NCI-H2081 treated with DMSO at 0.1 percent for 48 hours (cell line): ENCODE data around the gene GIN1.
A peak's percentile ranks its signal among the peaks of the same experiment; 100 is the strongest.
"Not testable (repeated sequence)": the region's sequence is repeated elsewhere in the genome, so short reads cannot be mapped to it uniquely, and the experiment has no call there.

Experiments
- DNase-seq: peaks from one replicate; lab custom pipeline; 2025; lab: John Stamatoyannopoulos, UW

GIN1 gene

DNA sequence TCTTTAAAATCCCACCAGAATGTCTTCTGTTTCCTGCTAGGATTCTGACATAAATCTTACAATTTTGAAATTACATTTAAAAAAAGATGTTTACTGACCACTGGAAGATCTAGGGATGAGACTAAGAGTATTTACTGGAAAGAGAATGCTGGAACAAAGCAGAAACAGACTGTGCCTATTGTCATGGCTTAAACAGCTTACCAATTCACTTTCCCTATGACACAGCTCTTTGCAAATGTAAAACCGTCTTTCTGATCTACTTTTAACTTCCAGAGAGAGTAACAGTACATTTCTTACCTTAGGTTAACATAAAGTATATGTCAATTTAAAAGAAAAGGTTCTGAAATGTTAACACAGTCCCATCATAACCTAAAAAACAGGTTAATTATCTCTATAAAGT, 10.7 kb downstream of the GIN1 start:
- DNase-seq = no peak

DNA sequence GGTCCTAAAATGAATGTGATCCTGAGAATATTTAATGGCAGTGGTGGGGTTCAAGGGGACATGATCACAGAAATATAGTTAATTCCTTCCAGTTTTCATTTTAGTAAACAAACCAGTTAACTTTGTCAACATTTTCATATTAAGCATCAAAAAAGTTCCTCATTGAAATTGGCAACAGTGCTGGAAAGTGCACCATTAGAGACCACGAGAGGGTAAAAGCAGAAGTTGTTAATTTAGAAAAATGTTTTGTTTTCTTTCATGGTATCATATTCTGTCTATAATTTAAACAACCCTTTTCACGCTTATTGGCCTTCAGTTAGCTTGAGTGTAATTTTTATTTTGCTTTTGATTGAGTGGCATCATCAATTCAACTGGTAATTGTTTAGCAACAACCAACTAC, 11.9 kb downstream of the GIN1 start:
- no peak for DNase-seq

DNA sequence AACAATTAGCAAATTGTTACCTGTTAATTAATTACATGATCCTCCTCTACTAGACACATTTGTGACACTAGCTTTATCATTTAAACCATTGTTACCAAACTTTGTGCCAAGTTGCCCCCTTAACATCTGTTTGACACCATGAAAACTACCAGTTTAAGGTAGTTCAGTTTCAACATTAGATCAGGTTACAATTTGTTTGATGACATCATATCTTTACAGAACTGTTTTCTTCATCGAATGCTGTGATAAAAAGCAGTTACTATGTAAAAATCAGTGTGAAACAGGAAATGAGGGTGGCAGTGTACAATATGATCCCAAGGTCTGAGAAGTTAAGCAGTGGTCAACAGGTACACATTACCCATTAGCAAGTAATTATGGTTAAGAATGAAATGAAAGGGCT, 17.7 kb downstream of the GIN1 start:
- DNase-seq = no peak

DNA sequence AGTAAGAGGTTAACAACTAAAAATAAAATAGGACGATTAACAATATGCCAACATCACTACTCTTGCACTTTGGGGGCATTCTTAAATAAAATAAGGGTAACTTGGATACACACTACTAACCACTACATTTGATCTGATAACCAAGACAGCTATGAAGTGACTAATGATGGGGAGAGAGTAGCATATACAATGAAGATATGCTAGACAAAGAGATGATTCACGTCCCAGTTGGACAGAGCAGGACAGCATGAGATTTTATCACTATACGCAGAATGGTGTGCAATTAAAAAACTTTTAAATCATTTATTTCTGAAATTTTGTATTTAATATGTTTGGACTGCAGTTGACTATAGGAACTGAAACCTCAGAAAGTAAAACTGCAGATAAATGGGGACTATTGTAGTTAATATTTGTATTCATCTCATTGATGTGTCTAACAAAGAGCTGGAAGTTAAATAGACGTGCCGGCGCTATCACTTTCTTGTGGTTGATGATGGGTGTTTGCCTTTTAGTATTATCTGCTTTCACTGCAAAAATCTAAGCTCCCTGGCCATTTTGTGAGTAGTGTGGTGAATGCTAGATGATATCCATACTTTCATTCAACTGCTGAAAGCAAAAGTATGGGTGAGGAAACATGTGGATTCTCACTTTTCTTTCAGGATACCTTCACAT, 18.7 kb downstream of the GIN1 start:
- no peak for DNase-seq

DNA sequence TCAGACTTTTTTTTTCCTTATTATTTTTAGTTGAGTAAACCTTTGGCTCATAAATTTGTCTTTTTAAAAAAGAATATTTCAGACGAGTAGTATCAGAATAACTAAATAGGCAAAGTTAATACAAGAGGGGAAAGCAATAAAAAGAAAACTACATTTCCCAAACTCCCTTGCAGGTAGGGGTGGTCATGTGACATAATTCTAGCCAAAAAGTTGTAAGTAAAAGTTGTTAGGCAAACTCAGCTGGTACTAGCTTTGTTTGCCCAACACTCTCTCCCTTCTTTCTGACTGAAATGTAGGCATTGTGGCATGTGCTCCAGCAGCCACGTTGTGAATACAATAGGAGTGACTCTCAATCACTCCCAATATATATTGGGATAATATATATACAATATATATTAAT, 20.9 kb downstream of the GIN1 start:
- DNase-seq = no peak

DNA sequence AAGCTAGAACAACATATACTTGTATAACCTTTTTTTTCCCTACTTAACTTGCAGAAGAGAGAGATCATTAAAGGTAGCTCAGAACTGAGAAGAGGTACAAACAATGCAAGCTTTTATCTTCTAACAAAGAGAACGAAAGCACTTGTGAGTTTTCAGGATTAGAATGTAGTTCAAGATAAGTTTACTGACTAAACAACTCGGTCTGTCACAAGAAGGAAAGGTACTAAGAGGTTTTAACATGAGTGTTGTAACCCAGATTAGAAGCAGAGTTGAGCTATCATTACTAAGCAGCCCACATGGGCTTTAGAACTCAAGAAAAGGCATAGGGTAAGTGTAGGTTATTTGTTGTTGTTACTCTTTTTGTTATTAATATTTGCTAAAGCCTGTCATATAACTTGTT, 25.2 kb downstream of the GIN1 start:
- DNase-seq = no peak

DNA sequence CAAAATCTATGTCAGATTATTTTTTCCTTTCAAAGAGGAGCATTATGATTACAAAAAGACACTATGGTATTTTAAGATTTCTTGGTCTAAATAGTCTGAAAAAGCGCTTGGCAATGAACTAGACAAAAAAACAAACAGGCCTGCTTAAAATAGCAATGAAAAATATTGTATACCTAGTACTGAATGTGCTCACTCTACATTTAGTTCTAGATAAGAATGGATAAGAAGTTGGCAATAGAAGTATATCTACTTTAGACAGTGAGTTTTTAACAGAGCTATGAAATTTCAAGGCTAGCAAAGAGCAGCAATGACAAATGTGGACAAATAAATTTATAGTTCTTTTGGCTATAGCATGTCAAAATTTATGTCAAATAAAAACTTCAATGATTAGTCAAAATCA, 26.2 kb downstream of the GIN1 start:
- DNase-seq = no peak

DNA sequence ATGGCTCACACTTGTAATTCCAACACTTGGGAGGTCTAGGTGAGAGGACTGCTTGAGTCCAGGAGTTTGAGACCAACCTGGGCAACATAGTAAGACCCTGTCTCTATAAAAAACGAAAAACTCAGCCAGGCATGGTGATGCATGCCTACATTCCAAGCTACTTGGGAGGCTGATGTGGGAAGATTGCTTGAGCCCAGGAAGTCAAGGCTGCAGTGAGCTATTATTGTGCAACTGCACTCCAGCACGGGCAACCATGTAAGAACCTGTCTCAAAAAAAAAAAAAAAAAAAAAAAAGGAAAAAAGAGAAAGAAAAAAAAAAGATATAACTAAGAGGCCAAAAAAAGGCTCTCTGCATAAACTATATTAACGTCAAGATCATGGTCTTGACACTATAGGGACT, 27.3 kb downstream of the GIN1 start:
- DNase-seq = no peak

DNA sequence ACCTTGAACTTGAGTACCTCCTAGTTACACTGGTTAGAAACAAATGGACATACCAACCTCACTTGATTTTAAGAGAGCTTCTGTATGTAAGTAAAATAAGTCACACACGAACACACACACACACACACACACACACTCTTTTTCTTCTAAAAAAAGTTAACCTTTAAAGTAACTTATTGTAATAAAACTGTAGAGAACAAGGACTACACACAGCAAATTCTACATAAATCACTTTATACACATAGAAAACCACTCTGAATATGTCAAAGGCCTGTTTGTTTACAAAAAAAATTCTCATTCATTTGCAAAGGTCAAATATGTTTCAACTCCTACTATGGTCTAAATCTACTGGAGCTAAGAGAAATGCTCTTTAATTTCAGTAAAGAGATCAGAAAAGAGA, 29.1 kb downstream of the GIN1 start:
- DNase-seq = no peak

DNA sequence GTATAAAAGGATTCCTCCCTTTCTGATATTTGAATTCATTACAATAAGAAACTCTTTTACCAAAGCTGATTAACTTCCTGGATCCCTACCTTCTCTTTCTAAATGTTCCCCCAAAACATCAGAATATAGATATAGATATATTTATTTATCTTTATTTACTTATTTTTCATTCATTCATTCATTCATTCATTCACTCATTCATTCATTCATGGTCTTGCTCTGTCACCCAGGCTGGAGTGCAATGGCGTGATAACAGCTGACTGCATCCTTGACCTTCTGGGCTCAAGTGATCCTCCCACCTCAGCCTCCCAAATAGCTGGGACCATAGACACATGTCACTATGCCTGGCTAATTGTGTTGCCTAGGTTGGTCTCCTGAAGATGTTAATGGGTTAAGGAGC, 30.7 kb downstream of the GIN1 start:
- DNase-seq = no peak

DNA sequence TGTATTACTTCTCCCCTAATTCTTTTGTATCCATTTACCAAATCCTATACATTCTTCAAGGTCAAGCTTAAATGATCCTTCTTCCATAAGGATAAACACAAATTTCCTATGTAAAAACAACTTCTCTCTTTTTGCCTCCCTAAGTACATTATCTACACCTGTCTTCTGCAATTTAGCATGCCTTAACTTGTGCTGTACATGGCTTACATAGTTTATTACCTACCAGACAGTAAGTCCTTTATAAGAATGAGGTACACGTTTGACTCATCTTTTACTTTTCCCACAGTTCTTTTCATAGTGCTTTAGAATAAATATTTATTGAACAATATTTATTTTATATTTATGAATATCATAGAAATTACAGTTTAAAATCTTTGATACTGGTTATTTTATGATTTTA, 33.4 kb downstream of the GIN1 start:
- DNase-seq = no peak

DNA sequence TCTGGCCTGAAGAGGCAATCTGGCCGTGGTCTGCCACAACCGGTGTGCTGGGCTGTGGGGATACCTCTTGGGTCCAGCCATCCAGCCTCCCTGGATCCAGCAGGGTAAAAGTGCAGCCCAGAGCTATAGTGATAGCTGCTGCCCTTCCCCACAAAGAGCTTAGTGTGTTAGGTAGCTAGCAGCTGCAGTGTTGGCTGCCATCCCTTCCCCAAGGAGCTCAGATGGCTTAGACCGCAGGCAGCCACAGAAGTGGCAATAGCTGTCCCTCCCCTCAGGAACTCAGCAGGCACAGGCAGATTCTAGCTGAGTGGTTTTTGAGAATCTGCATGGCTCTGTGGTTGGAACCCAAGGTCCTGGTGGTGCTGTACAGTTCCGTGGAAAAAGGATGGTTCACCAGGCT, 40.1 kb downstream of the GIN1 start:
- no peak for DNase-seq

DNA sequence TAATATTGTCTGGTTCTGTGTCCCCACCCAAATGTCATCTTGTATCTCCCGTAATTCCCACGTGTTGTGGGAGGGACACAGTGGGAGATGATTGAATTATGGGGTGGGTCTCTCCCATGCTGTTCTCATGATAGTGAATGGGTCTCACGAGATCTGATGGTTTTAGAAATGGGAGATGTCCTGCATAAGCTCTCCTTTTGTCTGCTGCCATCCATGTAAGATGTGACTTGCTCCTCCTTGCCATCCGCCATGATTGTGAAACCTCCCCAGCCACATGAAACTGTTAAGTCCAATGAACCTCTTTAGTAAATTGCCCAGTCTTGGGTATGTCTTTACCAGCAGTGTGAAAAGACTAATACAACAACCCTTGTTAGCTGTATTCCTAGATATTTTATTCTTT, 44.5 kb downstream of the GIN1 start:
- DNase-seq = no peak

DNA sequence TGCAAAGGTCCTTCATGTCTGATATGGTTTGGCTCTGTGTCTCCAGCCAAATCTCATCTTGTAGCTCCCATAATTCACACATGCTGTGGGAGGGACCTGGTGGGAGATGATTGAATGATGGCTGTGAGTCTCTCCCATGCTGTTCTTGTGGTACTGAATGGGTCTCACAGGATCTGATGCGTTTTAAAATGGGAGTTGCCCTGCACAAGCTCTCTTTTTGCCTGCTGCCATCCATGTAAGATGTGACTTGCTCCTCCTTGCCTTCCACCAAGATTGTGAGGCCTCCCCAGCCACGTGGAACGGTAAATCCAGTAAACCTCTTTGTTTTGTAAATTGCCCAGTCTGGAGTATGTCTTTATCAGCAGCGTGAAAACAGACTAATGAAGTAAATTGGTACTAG, 46.4 kb downstream of the GIN1 start:
- DNase-seq = not testable (repeated sequence)

DNA sequence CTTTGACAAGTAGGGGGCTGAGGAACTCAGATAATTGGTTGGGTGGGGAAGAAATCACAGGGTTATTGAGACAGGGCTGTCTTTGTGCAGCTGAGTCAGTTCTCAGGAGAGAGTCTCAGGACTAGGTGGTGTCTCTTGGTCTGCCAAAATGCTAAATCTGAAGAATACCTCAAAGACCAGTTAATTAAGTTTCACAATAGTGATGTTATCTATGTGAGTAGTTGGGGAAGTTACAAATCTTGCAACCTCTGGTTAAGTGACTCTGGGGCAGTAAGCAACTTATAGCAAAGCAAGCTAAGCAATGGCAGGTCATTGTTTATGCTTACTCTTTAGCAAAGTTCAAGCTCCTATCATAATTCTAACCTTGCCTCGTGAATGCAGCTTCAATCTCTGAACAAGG, 53.6 kb downstream of the GIN1 start:
- DNase-seq = no peak

DNA sequence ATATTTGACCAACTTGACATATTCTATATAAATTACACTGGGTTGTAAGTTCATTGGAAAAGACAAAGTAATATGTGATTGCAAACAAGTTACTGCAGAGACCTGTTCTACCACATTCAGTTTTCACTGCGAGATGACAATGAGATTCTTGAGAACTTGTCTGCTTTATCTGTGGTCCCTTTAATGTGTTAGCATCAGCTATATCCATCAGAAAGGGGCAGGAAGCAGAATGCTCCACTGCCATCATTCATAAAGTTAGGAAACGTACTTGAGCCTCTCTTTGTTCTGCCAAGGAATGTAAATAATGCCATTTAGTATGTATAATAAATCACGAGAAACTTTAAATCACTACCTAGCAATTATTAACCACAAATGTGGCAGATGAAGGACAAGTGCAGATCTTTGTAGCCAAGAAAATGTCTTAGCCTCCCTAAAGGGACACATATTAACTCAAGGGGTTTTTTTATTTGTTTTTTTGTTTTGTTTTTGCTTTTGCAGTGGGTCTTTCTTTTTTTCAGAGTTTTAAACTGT, 59.4 kb downstream of the GIN1 start:
- DNase-seq = no peak

DNA sequence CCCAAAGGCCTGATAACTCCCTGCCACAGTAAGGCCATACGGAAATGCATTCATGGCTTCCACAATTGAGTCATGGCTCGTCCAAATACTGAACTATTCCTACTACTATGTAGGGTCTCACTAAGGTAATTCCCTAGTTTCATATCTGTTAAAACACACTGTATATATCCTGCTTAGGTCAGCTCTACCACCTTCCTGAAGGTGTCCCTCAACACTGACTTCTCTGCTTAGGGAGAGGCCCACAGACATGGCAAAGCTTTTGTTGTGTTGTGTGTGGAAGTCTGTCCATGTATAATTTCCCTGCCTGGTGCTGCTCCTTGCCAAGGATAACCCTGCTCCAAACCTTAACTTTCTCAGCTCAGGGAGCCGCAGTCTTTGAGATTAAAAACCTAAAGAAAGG, 60.4 kb downstream of the GIN1 start:
- DNase-seq = no peak

DNA sequence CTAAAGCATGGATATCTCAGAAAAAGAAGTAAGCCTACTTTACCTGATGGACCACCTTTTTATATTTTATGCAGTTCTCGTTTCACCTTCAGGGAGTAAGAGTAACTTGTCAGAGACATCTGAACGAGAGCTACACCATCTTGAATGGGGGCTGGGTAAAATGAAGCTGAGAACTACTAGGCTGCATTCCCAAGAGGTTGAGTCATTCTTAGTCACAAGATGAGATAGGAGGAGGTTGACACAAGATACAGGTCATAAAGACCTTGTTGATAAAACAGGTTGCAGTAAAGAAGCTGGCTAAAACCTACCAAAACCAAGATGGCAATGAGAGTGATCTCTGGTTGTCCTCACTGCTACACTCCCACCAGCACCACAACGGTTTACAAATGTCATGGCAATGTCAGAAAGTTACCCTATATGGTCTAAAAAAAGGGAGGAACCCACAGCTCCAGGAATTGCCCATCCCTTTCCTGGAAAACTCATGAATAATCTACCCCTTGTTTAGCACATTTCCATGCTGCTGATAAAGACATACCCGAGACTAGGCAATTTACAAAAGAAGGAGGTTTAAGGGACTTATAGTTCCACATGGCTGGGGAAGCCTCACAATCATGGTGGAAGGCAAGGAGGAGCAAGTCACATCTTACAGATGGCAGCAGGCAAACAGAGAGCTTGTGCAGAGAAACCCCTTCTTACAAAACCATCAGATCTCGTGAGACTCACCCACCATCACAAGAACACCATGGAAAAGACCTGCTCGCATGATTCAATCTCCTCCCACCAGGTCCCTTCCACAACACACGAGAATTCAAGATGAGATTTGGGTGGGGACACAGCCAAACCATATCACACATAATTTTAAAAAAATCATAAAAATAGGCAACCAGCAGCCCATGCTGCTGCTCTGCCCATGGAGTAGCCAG, 62.5 kb downstream of the GIN1 start:
- no peak for DNase-seq

DNA sequence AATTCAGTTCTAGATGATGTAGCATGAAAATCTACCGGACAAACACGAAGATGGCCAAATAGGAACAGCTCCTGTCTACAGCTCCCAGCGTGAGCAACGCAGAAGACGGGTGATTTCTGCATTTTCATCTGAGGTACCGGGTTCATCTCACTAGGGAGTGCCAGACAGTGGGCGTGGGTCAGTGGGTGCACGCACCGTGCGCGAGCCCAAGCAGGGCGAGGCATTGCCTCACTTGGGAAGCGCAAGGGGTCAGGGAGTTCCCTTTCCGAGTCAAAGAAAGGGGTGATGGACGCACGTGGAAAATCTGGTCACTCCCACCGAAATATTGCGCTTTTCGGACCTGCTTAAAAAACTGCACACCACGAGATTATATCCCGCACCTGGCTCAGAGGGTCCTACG, 73.2 kb downstream of the GIN1 start:
- not testable (repeated sequence) for DNase-seq

DNA sequence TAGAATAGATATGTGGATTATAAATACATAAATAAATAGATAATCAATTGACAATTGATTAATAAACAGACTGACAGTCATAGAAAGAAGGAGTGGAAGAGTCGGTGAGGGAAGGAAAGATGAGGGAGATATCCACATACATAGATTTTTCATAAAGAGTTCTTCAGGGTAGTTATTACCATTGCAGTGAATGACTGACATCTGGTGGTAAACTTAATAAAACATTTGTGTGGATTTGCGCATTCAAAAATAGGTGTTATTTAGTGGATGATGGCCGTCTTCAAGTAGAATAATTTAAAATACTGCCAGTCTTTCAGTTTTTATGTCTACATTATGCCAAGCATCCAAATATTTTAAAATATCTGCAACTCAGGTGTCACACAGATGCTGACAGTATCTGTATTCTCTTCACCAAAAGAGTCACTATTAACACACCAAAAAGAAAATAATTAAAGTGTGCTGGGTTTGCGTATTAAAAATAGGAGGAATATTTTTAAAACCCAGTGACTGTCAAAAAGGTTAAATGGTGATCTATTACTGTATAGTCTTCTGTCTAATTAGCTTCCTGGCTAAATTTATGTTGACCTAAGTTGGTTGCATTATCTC, 78.8 kb downstream of the GIN1 start:
- peak; percentile 2 for DNase-seq

DNA sequence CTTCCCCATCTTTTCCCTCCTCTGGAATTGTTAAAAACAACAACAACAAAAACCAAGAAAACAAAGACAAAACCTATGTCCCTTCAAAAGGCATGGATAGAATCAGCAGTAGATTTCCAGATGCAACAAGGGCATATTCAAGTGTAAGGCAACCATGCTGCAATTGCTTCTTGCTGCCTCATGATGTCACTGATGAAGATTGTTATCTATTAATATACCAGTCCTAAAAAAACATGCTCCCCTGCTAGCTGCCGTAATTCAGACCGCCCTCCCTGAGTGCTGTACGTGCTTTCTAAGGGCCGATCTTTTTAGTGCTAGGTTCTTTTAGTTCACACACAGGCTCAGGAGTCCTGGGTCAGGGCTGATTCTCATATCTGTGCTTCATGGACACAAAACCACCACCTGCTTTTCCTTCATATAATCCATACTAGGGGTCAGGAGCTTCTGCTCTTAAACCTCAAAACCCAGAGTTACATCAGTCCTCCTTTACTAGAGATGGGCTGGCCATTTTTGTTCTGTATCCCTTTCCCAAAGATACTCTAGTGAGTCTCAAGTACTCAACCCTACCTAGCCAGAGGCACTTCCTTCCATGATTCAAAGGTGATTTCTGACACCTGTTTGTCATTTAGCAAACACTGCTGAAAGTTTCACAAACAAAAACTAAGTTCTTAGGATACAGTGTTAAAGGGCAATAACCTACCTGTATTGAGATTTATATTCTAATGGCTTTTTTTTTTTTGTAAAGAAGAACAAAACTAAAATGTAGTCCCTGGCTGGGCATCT, 82.1 kb downstream of the GIN1 start:
- no peak for DNase-seq

DNA sequence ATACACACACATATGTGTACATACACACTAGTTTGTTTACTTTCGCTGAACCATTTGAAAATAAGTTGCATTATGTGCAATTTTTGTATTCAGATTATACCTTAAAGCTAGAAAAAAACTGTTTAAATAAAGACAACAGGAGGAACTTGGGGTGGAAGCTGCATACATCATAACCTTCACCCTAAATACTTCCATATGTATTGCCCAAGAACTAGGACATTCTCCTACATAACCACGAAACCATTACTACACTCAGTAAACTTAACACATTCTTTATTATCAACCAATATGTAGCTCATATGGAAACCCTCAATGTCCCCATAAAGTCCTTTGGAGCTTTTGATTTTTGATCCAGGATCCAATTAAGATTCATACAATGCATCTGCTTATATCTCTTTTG, 83.3 kb downstream of the GIN1 start:
- no peak for DNase-seq
